HG03108 (cell line): Measurements from ENCODE around the gene NET1.
"Not testable (repeated sequence)": the region's sequence is repeated elsewhere in the genome, so short reads cannot be mapped to it uniquely, and the experiment has no call there.

Experiments
- ATAC-seq: cut with Tn5 transposase; IDR thresholded peaks from one replicate; pipeline ENCODE4 v1.9.1; 2021; ENCODE audit warnings: moderate library complexity; ENCODE audit not compliant: unreplicated experiment

NET1 gene

DNA sequence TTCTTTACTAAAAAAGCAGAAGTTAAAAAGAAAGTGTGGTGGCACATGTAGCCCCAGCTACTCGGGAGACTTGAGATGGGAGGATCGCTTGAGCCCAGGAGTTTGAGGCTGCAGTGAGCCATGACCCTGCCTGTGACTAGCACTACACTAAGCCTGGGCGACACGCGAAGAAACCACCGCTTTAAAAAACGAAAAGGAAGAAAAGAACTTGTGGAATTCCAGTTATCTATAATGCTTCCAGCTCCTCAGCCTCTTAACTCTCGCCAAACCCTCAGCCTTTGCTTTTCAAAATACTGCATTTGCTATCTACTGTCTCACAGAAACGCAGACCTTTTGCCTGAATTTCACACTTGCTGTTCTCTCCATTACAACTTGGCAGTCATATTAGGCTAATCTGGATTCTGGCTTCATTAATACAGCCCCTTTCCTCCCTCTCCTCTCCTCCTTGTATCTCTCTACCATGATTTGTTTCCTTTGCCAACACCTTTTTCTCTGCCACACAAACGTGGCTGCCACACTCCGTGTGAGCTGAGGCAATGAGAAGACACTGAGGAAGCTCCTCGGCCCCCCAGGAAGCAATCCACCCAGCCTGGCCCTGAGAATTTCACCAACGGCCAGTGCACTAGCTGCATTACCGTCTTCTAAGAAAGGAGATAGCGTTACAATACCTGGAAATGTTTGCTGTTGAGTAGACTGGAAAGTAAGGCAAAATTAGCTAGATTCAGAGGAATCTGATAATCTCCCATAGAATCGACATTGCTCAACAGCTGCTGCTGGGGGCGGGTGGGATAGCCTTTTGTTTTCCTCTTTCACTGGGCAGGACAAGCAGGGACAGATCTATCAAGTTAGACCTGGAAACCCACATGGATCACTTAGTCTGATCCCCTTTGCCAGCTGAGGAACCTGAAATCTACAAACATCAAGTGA is 49.8 kb downstream of the NET1 start:
- ATAC-seq = no peak

DNA sequence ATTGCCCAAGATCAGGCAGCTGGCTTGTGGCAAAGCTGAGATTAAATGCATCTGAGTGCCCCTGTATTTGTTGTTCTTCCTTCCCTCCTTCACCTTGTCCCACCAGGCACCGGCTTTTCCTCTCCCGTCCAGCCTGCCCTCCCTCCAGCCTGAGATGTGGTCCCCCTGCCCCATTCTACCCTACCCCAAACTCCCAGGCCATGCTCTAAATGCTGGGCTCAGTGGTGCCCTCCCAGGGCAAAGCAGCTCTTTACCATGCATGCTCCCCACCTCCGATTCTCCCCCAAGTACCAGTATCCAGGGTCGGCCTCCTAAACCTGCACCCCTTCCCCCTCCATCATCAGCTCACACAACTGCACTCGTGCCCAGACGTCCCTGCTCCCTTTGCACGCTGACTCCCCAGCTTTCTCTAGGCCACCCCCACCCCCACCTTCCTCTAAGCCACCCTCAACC is 50.5 kb downstream of the NET1 start:
- ATAC-seq = no peak

DNA sequence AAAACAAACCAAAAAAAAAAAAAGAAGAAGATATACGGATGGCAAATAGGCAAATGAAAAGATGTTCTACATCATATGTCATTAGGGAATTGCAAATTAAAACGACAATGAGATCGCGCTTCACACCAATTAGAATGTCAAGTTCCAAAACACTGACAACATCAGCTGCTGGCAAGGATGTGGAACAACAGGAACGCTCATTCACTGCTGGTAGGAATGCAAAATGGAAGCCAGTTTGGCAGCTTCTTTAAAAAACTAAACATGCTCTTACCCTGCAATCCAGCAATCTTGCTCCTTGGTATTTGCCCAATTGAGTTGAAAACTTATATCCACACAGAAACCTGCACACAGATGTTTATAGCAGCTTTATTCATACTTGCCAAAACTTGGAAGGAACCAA is 52.2 kb downstream of the NET1 start:
- no peak for ATAC-seq

DNA sequence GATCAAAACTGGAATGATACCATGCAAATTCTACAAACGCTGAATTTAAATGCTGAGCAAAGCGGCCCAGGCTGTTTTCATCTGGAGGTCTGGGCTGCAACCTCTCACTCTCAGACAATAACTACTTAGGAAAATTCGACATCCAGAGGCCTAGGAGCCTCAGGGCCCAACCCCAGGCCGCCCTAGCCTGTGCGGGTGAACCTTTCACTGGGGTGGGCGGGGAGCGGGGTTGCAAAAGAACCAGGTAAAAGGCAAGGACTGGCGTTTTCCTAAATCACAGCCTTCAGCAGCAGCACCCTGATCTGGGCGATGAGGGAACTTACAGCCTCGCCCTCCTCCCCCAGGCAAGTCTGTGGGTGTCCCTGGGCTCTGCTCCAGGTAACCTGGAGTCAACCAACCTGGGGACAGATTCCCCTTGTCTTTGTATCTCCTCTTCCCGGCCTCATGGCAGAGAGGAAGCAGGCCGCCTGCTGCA is 53.7 kb downstream of the NET1 start:
- no peak for ATAC-seq

DNA sequence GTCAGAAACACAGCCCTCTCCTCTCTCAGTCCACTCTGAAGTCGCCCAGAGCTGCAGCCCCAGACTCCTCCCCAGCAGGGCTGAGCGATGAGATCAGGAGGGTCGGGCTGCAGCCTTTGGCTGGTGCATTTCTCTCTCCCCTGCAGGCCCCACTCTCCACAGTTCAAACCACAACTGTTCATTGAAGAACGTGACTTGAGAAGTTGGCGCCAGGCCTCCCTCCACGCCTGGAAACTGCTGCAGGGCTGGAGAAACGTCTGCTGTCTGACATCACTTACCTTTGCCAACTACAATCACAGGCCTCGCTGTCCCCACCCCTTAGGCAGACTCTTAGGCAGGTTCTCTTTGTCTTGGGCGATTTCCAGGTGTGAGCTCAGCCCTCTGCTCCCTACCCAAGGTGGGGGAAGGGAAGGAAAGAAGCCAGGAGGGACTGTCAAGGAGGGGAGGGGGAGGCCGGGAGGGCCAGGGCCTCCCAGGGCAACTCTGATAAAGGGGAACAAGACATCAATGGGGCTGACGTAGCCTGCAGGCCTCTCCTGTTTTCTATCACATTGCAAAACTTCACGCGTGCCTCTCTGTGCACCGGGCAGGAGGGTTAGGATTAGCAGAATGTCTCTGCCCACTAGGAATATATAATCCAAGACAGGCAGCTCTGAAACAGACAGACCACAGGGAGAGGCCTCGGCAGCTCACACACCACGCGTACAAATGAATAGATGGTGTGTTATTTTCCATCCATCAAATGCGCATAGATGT is 54.3 kb downstream of the NET1 start:
- ATAC-seq = no peak

DNA sequence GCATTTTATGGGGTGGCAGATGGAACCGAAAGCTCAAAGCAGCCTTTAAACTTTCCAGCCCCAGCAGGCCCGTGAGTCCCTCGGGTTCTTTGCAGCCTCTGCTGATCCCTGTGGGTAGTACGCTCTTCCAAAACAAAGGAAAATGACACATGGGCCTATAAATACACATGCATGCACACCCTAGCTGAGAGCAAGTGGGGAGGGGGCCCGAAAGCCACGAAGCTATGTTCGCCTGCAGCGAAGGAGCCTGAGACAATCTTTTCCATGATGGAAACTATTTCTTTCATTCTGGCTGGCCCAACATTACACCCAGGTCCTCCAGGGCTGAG is 54.8 kb downstream of the NET1 start:
- no peak for ATAC-seq

- no peak for ATAC-seq
Measured at GRCh38 chr10:5467634-5468255, 55.4 kb downstream of the NET1 start.

- no peak for ATAC-seq
Measured at GRCh38 chr10:5468262-5469106, 56.1 kb downstream of the NET1 start.

DNA sequence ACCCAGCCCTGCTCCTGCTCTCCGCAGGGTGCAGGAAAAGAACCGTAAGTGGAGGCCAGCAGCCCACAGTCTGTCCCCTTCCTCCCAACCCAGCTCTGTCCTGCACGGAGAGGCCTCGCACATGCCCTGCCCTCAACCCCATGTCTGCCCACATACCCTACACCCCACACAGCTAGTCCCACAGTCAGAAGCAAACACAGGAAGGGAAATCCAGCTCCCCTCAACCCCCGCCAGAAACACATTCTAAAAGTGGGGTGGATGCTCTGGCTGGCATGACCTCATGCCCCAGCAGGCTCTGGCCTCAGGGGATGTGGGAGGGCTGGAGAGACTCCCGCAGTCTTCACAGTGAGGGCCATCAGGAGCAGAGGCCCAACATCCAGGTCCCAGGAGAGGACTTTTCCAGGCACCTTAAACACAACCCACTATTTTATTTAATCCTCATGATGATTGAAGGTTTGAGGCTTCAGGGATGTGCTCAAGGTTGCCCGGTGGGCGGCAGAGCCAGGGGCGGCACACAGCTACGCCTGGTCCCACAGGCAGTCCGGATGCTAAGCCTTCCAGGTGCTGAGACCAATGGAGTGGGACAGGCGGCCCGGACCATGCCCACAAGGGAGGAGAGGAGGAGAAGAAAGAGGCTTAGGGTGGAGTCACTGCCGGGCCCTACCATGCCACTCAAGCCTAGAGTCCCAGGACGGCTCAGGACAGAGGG is 57.1 kb downstream of the NET1 start:
- ATAC-seq = no peak

DNA sequence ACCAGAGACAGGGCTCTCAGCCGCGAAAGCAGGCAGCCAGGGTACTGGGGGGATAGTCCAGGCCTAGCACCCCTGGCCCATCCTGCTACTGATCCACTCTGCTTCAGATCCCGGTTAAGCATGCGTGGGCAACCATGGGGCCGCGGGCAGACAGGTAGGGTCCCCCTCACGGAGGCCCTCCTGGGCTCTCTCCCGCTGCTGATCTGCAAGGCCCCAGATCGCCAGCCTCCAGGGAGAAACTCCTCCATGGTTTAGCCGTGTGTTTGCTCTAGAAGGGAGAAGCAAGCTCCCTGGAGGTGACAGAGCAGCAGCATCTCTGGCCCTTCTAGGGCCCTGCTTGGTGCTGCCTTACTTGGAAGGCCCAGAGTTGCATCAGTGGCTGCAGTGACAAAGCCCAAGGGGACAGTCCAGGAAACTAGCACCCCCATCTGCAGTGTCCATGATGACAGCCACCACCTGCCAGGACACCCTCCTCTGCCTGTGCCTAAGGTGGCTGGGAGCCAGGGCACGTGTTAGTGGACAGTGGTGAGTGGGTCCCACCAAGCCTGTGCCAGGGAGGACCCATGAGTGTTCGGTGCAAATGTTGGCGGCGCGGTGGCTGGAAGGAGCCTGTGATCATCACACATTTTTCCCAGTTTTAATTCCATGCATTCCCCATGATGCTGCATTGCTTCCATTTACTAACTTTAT is 57.9 kb downstream of the NET1 start:
- no peak for ATAC-seq

DNA sequence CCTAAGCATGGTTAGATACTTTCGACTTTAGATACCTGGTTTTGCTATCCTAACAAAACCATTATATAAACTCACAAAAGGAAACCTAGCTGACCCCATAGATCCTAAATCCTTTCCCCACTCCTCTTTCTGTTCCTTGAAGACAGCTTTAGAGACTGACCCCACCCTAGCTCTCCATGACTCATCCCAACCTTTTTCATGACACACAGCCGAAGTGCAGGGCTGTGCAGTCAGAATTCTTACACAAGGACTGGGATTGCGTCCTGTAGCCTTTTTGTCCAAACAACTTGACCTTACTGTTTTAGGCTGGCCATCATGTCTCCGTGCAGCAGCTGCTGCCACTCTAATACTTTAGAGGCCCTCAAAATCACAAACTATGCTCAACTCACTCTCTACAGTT is 62.3 kb downstream of the NET1 start:
- not testable (repeated sequence) for ATAC-seq

GRCh38 chr10:5475088-5475487 is 62.7 kb downstream of the NET1 start:
- ATAC-seq = not testable (repeated sequence)

DNA sequence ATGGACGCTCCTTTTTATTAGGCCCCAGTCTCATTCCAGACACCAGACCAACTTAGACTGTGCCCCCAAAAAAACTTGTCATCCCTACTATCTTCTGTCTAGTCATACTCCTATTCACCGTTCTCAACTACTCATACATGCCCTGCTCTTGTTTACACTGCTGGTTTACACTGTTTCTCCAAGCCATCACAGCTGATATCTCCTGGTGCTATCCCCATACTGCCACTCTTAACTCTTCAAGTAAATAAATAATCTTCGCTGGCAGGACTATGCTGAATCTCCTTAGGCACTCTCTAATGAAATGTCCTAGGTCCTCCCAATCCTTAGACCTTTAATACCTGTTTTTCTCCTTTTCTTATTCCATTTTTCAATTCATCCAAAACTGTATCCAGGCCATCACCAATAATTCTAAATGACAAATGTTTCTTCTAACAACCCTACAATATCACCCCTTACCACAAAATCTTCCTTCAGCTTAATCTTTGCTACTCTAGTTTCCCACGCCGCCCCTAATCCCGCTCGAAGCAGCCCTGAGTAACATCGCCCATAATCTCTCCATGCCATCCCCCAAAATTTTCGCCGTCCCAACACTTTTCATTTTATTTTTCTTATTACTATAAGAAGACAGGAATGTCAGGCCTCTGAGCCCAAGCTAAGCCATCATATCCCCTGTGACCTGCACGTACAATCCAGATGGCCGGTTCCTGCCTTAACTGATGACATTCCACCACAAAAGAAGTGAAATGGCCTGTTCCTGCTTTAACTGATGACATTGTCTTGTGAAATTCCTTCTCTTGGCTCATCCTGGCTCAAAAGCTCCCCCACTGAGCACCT is 63.8 kb downstream of the NET1 start:
- ATAC-seq = not testable (repeated sequence)

GRCh38 chr10:5476918-5477525 is 64.7 kb downstream of the NET1 start:
- ATAC-seq = no peak

DNA sequence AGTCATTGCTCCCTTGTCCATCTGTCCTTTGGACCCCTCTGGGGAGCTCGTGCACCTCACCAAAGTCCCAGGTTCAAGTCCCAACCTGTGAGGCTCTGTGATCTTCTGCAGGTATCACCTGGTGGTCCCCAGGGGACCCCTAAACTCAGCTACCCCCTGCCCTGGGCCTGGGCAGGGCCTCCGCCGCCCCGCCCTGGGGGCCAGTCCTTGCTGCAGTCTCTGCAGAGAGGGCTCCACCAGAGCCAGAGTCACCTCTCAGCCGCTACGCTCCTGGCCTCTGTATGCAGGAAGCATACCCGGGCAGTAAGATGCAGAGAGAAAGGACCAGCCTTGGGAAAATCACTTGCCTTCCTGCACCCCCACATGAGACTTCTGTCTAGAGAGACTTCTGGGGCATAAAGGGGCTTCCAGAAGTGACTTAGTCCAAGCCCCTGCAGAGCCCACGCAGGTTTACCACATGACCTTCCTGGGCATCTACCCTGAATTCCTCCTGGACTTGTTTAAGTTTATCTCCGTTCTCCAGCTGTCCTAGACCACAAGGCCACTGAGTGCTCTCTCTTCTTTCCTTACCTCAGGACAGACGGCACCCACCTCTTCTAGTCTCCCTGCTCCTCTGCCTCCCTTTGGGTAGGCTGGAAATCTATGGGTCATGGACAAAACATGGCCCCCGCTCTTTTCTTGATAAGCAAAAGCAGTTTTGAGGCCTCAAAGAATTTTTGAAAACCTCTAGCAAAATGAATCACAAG is 65.8 kb downstream of the NET1 start:
- no peak for ATAC-seq

GRCh38 chr10:5478694-5479305 is 66.4 kb downstream of the NET1 start:
- ATAC-seq = no peak
